HG03060 (cell line): ENCODE data around the gene TTBK1.

Source experiments
- ATAC-seq: cut with Tn5 transposase; IDR thresholded peaks from one replicate; pipeline ENCODE4 v1.9.1; 2021; ENCODE audit warnings: low read depth, moderate number of reproducible peaks; ENCODE audit not compliant: unreplicated experiment

Gene TTBK1

DNA sequence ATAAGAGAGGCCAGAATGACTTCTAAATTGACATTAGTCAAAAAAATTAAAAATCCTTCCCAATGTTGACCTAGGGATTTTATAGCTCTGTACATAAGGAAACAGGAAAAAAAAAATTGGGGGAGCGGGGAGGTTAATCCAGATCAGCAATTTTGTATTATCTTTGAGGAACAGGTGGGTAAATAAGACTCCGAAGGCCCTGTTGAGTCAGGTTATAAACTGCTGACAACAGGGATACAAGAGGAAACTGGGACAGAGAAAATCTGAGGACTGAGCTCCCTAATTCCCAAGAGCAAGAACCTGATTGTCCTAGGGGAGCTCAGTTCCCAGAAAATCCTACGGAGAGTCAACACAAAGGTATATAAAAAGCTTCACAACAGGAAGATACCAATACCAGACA, 92.2 kb downstream of the TTBK1 start:
- no peak for ATAC-seq

DNA sequence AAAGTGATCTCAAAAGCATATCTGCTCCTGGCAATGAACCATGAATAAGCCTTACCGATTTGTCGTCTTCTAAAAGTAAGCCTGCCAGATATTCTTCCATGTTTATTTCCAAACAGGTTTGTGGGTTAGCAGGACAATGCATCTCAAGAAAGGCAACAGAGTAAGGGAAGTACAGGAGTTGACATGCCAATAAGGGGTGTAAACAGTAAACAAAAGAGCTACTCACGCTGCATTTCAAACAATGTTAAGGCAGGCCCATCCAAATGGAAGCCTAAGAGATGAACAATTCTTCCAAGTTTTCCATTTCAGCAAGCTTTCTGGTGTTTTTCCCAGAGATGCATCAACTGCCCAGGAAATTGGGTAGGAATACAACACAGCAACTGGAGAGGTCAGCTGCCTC, 93.1 kb downstream of the TTBK1 start:
- no peak for ATAC-seq
